SKM-1 (cell line): ENCODE data around the gene RHBDL1.

ENCODE experiments used
- DNase-seq: peaks from one replicate; lab custom pipeline; 2025; ENCODE audit not compliant: unreplicated experiment; lab: John Stamatoyannopoulos, UW

RHBDL1 gene

DNA sequence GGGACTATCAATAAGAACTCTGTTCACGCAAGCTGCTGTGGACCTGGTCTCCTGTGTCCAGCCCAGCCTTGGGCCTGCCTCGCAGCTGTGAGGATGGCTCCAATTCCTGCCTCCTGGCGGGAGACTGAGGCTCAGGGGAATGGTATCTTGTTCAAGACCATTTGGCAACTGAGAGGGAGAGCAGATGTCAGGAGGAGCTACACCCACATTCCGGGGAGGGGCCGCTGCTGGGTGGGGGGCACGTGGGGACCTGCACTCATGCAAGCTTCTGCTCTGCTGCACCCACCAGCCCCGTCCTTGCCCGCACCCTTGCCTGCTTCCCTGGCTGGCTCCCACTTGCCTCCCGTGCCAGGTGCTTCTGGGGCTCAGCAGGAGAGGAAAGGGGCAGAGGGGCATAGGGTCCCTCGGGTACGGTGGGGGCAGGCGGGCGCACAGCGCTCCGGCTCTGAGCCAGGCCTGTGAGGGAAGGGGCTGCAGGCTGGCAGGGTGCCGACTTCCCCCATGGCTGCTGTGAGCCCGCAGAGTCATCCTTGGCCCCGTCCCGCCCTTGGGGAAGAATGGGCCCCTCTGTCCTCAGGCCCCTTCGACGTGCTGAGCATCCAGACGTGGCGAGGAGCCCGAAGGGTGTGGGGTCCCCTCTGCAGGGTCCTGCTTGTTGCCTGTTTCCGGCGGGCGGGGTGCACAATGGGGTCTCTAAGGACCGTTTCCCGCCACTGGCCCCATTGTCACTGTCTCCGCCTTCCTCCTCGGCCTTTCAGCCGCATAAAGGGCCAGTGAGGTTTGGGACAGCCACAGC, 42.2 kb downstream of the RHBDL1 start:
- no peak for DNase-seq

DNA sequence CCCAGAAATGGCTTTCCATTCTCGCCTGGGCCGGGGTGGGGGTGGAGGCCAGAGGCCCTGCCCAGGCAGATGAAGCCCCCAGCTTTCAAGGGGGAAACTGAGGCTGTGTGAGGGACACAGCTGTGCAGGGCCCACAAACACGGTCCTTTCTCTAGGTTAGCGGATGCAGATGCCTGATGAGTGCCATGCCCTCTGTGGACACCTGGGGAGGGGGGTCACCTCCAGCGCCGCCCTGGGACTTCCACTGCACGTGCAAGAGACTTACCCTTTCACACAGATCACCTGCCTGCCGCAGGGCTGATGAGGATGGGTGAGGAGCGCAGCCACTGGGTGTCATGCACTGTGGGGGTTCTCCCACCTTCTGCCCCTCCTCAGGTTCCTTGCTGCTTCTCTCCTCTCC, 42.9 kb downstream of the RHBDL1 start:
- DNase-seq: no peak

DNA sequence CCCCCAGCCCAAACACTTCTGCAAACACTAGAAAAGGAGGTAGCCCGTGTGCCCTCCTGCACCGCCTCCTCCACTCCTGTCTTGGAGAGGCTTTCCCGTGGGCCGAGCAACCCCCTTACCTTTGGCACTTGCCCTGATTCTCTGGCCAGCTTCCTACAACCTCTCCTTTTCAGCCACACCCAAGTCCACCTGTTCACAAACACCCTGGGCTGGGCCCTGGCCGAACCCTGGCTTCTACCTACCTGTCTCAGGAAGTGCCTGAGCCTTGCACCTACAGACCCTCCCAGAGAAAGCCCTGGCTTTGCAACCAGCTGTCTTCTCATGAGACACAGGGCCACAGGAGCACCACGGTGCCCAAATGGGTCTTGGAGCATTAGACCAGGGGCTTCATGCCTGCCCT, 43.5 kb downstream of the RHBDL1 start:
- no peak for DNase-seq

DNA sequence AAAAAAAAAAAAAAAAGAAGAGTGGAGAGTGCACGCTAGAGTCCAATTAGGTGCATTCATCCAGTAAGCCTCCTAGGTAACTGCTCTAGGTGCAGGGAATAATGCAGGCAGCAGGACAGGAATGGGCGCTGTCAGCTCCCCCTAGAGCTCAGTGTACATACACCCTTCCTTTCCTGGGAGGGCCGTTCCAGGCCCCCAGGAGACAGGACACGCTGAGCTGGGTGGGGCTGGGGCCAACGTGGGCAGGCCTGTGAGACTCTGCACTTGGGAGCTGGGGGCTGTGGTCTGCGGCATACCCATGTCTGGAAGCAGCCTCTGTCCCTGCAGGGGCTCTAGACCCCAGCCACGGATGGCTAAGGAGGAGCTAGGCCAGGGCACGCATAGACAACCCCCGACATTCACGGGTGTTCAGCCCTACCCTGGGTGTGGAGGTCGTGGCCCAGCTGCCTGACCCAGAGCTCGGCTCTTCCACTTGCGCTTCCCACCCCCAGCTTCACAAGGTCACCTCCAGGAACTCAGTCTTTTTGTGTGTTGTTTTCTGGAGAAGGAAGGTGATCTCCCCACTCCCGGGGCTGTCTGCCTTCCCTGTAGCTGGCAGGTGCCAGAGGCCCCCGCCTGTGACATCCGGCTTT, 44.5 kb downstream of the RHBDL1 start:
- no peak for DNase-seq

DNA sequence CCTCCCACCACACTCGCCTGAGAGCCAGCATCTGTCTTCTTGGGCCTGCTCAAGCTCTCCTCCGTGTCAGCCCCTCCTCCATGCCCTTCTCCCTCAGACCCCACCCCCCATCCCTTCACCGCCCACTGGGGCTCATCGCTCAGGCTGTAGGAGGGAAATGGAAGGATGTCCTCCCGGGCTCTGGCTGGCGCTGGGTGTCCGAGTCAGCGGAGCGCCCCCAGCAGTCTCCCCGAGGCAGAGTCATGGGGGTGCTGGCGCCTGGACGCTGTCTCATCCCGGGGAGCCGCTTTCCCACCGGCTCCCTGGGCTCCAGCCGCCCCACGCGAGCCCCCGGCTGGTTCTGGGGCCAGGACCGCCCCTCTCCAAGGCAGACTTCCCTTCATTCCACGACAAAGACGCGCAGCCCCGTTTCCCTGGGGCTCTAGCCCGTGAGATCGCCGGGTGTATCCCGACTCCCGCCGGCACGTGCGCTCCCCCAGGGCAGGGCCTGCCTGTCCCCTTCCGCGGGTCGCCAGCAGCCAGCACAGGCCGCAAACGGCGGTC, 45.0 kb downstream of the RHBDL1 start:
- DNase-seq: no peak

DNA sequence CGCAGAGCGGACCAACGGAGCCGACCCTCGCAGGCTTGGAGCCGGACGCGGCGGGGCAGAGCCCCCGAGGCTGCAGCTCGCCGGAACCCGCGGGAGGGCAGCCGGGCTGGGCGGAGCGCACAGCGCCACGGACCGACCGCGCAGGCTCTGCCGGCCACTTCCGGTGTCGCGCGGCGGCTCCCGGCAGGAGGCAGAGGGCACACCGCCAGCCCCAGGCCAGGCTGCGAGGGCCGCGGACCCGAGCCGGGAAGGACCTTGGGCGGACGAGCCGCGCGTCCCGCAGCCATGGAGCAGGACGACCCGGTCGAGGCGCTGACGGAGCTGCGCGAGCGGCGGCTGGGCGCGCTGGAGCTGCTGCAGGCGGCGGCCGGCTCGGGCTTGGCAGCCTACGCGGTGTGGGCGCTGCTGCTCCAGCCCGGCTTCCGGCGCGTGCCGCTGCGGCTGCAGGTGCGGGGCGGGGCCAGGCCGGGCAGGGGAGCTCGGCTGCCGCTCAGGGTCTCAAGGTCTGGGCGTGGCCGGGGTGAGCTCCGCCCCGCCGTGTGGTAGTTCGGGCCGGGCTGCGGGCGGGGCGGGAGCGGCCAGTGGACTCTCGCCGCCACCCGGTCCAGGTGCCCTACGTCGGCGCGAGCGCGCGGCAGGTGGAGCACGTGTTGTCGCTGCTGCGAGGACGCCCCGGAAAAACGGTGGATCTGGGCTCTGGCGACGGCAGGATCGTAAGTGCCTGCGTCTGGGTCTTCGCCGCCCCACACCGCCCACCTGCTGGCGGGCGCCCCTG, 45.7 kb downstream of the RHBDL1 start, which contains the start of gene ANTKMT:
Gene ANTKMT (plus strand): TSS at position 157 of the 775 bp plus-strand sequence. CDS start 129 bp downstream, at position 286.
- peak; percentile 56 for DNase-seq

DNA sequence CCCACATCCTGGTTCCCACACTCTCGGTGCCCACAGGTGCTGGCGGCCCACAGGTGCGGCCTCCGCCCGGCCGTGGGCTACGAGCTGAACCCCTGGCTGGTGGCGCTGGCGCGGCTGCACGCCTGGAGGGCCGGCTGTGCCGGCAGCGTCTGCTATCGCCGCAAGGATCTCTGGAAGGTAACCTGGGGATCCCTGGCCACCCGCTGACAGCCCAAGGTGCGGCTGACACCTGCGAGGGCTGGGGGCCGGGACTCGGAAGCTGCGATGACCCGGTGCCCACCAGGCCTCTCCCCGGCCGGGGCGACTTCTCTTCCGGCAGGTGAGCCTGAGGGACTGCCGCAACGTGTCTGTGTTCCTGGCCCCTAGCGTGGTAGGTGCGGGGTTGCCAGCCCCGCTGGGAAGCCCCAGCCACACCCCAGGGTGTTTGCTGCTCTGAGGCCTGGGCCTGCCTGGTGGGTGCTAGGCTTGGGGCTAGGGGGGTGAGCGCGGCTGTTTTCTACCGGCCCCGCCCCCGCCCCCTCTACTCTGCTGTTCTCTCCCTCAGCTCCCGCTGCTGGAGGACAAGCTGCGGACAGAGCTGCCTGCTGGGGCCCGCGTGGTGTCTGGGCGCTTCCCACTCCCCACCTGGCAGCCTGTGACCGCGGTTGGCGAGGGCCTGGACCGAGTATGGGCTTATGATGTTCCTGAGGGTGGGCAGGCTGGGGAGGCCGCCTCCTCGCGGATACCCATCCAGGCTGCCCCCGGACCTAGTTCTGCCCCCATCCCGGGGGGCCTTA, 46.5 kb downstream of the RHBDL1 start:
- DNase-seq: no peak

DNA sequence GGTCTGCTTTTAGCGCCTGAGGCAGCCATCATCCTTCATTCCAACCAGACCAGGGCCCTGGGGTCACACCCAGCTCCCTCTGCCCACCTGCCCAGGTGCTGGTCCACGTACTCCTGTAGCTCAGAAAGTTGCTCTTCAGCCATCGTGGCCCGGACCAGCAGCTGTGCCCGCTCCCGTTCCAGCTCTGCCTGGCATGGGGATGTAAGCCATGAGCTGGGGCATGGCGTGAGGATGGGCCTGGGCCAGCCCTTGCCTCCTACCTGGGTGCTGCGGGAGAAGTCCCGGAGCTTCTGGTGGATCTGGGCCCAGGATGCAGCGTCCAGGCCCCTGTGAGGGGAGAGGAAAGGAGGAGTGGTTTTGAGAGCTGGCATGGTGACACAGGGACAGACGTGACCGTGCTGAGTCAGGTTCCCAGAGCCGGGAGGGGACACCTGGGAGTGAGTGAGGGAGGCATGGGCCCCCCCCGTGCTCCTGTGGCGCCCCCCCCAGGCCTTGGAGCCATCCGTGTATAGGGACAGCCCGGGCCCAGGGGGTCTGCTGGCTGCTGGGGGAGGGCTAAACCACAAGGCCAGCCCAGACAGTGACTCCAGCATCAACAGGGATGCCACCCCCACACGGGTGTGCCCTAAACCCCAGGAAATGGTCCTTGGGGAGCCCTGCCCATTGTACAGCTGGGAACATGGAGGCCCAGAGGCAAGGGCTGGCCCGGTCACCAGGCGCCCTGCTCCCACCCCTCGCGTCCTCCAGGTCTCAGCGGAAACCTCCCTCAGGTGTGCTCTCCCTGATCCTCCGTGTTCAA, 47.6 kb downstream of the RHBDL1 start:
- no peak for DNase-seq

DNA sequence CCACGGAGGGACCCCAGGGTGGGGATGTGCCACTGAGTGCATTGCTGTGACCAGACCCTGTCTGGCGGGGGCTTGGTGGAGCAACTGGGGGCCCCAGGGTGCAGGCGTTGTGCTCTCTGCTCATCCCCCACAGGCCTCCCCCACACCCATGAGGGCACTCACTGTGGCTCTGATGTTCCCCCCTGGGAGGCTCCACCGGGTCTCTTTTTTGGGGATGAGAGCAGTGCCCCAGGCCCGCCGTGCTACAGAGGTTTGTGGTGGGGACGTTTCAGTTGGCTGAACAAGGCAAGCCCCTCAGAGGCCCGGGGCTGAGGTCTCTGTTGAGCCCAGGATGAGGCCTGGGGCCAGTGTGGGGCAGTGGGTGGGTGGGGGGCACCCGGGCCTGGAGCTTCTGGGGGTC, 48.2 kb downstream of the RHBDL1 start:
- no peak for DNase-seq

DNA sequence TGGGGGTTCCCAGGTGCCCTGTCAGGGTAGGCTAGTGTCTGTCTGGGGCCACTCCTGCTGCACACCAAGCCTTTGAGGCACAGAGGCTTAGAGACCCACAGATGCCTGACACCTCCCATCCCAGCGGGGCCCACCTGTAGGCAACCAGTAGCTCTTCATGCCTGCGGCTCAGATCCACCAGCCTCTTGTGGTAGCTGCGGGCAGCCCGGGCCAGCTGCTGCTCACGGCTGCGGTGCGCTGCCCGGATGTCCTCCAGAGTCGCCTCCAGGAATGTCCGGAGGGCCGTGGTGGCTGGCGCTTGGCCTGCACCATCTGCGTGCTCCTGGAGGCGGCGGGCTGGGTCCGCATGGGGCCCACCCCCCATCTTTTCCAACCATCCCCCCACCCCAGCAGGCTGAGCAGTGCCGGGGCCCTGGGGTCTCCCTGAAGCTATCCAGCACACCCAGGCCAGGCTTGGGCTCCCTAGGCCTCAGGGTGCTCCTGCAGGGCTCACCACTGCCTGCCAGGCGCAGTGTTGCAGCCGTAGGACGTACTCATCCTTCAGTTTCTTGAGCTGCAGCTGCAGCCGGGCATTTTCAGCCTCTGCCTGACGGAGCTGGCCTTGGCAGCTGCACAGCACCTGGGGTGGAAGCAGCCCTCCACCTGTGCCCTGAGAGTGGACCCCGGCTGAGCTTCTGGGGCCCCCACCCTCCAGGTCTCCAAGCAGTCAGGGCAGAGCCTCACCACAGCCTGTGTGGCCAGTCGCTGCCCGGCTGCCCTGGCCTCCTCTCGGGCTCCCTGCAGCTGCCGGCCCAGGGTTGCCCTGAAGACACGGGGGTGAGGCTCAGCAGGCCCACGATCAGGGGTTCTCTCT, 48.9 kb downstream of the RHBDL1 start:
- DNase-seq: no peak

DNA sequence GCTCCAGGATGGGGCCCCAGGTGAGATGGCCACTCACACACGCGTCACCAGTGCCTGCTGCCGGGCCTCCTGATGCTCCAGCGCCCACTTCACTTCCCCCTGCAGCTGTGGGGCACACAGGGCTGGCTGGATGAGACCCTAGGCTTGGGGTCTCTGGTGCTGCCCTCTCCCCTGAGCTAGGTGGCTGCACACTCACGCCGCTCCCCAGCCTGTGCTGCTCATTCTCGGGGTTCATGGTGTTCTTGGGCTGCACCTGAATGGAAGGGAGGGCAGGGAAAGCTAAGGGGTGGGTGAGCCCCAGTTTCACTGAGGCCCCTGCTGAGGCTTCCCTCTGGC, 49.5 kb downstream of the RHBDL1 start:
- no peak for DNase-seq

DNA sequence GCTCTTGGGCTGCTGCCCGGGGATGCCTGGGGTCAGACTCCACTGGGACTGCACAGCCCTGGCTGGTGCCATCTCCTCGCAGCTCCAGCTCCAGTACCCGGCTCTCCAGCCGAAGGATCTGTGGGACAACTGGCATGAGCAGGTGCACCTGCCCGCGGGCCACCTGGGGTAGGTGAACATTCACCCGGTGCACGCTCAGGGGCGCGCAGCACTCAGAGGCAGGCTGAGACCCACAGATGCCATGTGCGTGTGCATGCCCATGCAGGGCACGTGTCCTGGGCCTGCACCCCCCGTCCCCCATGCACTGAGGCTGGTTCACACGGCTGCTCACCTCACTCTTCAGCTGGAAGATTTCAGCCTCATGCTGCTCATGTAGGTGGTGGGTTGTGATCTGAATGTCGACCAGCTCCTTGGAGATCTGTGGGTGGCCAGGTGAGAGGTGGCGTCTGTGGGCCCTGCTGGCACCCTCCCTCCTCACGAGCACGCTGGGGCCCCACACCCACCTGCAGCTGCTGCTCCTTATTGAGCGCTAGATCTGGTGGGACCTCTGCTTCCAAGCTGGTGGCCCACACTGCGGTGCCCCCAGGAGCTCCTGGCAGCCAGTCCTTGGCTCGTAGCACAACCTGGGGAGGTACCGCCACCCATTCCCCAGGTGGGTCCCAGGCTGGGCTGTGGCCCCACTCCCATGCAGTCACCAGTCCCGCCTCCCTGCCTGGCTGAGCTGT, 50.2 kb downstream of the RHBDL1 start:
- DNase-seq: no peak

DNA sequence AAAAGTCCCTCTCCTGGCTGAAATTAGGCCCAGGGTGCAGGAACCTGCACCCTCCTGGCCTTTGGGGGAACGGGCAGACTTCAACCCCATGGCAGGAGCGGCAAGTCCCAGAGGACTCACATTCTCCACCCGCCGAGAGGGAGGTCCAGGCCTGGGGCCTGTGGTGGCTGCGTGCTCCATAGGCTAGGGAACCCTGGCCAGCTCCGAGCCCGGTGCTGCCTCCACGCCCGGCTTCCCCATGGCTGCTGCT, 50.6 kb downstream of the RHBDL1 start:
- no peak for DNase-seq

DNA sequence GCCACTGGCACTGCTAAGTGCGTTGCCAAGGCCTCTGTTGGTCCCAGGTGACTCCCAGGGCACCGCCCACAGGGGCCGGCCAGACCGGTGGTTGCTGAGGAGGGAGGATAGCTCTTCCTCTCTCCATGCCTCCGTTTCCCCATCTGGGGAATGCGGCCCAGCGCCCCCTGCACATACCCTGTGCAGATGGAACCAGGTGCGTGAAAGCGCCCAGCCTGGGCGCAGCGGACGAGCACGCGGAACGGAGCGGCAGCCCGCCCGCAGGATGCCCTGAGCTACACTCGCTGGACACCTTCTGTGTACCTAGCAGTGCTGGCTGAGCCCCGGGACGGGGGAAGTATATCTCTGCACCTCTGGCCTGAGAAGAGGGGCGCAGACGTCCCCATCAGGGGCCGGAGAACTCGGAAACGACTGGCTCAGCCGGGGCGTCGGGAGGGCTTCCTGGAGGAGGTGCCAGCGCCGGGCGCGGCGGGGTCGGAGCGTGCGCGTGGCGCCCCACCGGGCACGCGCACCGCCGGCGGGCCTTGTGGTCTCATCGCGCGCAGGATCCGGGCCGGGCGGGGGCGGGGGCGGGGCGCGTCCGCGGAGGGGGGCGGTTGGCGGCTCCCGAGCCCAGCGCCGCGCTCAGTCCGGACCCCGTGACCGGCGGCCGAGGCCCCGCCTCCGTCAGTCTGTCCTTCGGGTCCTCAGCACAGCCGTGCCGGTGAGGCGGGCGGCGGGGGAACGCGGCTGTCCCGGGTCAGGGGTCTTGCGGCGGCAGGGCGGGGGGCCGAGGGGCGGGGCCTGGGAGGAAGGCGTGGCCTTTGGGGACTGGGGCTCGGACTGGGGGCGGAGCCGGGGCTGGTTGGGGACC, 51.2 kb downstream of the RHBDL1 start, which contains the start of the genes CCDC78 and HAGHL:
Gene CCDC78 (minus strand): TSS at position 6 of the 853 bp plus-strand sequence. CDS start 76 bp downstream, outside the sequence.
Gene HAGHL (plus strand): TSS at position 669 of the 853 bp plus-strand sequence. CDS start 404 bp downstream, outside the sequence.
- DNase-seq: no peak

DNA sequence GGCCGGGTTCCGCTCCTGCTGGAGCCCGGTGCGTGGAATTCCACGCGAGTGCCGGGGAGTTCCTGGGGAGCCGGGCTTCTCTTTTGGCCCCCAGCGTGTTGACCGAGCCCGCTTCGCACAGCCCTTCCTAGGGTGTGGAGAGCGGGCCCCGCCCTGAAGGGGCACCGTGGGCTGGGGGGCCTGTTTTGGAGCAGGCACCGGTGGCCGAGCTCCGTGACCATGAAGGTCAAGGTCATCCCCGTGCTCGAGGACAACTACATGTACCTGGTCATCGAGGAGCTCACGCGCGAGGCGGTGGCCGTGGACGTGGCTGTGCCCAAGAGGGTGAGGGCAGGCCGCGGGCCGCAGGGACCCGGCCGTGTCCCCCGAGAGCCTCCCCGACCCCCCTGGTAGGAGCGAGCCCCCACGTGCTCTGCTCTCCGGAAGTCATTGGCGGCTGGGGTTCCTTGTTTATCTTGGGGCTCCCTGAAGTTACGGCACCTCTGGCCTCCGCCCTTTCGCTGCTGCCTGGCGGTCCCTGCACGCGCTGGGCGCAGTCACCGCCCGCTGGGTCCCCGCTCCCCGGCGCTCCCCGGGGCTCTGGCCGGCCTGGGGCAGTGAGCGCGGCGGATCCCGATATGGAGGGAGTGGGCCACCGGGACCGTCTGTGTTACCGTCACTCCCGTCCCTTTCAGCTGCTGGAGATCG, 52.0 kb downstream of the RHBDL1 start:
- no peak for DNase-seq
